Spleen (tissue), 11 donors: ENCODE data around the gene HENMT1. TPM values are rescaled to one million over a fixed set of nuclear protein-coding genes. Genes with fewer than 3 reads are reported as not detected.

ENCODE experiments used
- DNase-seq: peaks from one replicate; pipeline ENCODE4 v3.0.0-alpha.2; 2020
- H3K27ac ChIP-seq, 8 donors: fragments of 200-600 bp; sonication (generic) in 7 of 8; 1 replicate in 4 of 8; 2 replicates in 4 of 8; pipeline versions ENCODE4 v1.5.0 to v1.8.0; 2016 to 2021; ENCODE audit warnings: inconsistent platforms in 4 of 8, mild to moderate bottlenecking in 4 of 8, moderate library complexity in 1 of 8
- H3K27me3 ChIP-seq, 7 donors: fragments of 200-600 bp; sonication (generic) in 6 of 7; replicated peaks in 1 of 7; 1 replicate in 4 of 7; 2 replicates in 3 of 7; pipeline versions ENCODE4 v1.5.0 to v1.8.0; 2016 to 2021; ENCODE audit warnings: inconsistent platforms in 3 of 7, mild to moderate bottlenecking in 1 of 7
- H3K36me3 ChIP-seq, 6 donors: fragments of 200-600 bp; sonication (generic) in 5 of 6; 1 replicate in 4 of 6; 2 replicates in 2 of 6; pipeline versions ENCODE4 v1.5.0 to v1.8.0; 2016 to 2021; ENCODE audit warnings: inconsistent platforms in 2 of 6
- H3K4me1 ChIP-seq, 6 donors: fragments of 200-600 bp; sonication (generic) in 5 of 6; 1 replicate in 3 of 6; 2 replicates in 3 of 6; pipeline versions ENCODE4 v1.5.0 to v1.8.0; 2016 to 2021; ENCODE audit warnings: inconsistent platforms in 3 of 6
- H3K4me3 ChIP-seq, 8 donors: fragments of 200-600 bp; sonication (generic) in 7 of 8; 1 replicate in 4 of 8; 2 replicates in 4 of 8; pipeline versions ENCODE4 v1.5.0 to v1.8.0; 2016 to 2021; ENCODE audit warnings: inconsistent platforms in 4 of 8, mild to moderate bottlenecking in 4 of 8, moderate library complexity in 2 of 8
- H3K9me3 ChIP-seq, 8 donors: fragments of 200-600 bp; sonication (generic) in 7 of 8; 1 replicate in 4 of 8; 2 replicates in 4 of 8; pipeline versions ENCODE4 v1.5.0 to v1.8.0; 2016 to 2021; ENCODE audit warnings: inconsistent platforms in 4 of 8
- POLR2A ChIP-seq, 3 donors: fragments of 450-650 bp; IDR thresholded peaks; one replicate each; pipeline ENCODE4 v1.5.1; 2017; ENCODE audit warnings: antibody characterized with exemption in 3 of 3, mild to moderate bottlenecking in 1 of 3
- POLR2AphosphoS5 ChIP-seq, 3 donors: sonication (generic); formaldehyde crosslinking; IDR thresholded peaks; one replicate each; pipeline ENCODE4 v1.5.1; 2017; ENCODE audit warnings: antibody characterized with exemption in 3 of 3
- WGBS, 5 donors: extraction: QIAGEN DNeasy Blood & Tissue Kit in 3 of 5; methylation state at CpG; one replicate each; pipeline versions ENCODE4 v1.1.5 to v1.1.7; 2013 to 2018; 5-methylcytosine and 5-hydroxymethylcytosine counted together
- intact Hi-C: fragments of 100-400 bp; cut with DNase I; formaldehyde crosslinking; loops from one replicate; pipeline ENCODE4 v1.15.0; 2023; ENCODE audit warnings: low total_unique reads
- polyA plus RNA-seq, 3 donors: library from polyadenylated mRNA; stranded (reverse); fragments of 200-250 nt; gene quantifications; one replicate each; pipeline ENCODE4 v1.2.1, GENCODE V29; 2013
- total RNA-seq, 7 donors: library from RNA; depleted of rRNA in 3 of 7; stranded (reverse); fragments of >200 nt in 3 of 7; fragmentation: NEBNext Ultra II Directional in 4 of 7; extraction: Animal tissue kit (Norgen Biotek cat#: 25700) in 4 of 7; gene quantifications; one replicate each; pipeline versions ENCODE4 v1.1.0 to v1.2.1, GENCODE V29; 2016 to 2021
- TF ChIP-seq, protein P1 (sequence below), 11 experiments: fragments of 200-600 bp in 7 of 11; fragments of 450-650 bp in 4 of 11; sonication (generic) in 4 of 11; IDR thresholded peaks in 8 of 11; conservative IDR thresholded peaks in 3 of 11; 1 replicate in 7 of 11; 2 replicates in 4 of 11; pipeline versions ENCODE4 v1.4.0 to v1.8.0; 2016 to 2021; ENCODE audit warnings: antibody characterized with exemption in 11 of 11, inconsistent platforms in 4 of 11, mild to moderate bottlenecking in 1 of 11
- donor health status: healthy with polysubstance abuse.
- donor health status: DM: no; HTN: no; CAD: no; lungs with moderate emphysema.
- donor health status: DM: no; HTN: no; CAD: no.
- donor health status: Bipolar disorder and iron deficiency.
- donor health status: healthy.
- donor health status: DM: no; HTN: no; CAD: no.
- donor health status: DM: yes; HTN: yes; CAD: no.

Gene HENMT1
- total and polyA plus RNA-seq, 10 donors, result 7.3 to 16.5 (median 11.1) TPM

DNA sequence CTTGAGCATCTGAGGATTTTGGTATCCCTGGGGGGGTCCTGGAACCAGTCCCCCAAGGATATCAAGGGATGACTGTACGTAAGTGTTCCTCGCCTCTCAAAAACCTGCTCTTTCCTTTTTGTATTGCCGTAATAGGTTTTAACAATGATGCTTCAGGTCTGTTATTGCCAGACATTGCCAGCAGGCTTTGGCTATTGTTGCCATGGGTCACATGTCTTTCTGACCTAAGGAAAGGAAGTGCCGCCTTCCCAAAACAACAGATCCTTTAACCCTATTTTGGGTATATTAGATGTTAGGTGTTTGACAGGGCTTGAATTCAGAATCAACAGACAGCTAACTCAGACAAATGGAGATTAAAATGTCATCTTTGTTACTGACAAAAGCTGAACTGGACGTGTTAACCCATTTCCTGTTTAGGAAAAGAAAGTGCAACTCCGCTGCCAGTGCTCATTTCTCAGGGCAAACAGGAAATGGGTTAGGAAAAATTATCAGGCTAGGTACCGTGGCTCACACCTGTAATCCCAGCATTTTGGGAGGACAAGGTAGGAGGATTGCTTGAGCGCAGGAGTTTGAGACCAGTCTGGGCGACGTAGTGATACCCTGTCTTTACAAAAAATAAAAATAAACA, 18.8 kb upstream of the HENMT1 start:
- H3K9me3 ChIP-seq, result no peaks in the 10 kb centered on the region
- no peaks in the 10 kb centered on the region for H3K36me3 ChIP-seq
- H3K27me3 ChIP-seq, result no peaks in the 10 kb centered on the region
- intact Hi-C loops, result no loop called here
- DNase-seq, result no peak
- peak overlapping the region in 3 of 8 donors; percentile 13 to 57 (median 22) for H3K4me3 ChIP-seq
- WGBS, 5 donors, result 57 to 65% (median 59%) methylated on average over 10 of the region's 10 CpGs
- H3K4me1 ChIP-seq, result peaks cover 0 to 12% (median 10%) of the 10 kb centered on the region in 6 donors
- H3K27ac ChIP-seq, result peak overlapping the region in 3 of 8 donors; percentile 6 to 26 (median 15)
- no peak for TF ChIP-seq POLR2AphosphoS5 (IDR thresholded peaks at IDR 0.05)
- TF ChIP-seq, protein P1, sequence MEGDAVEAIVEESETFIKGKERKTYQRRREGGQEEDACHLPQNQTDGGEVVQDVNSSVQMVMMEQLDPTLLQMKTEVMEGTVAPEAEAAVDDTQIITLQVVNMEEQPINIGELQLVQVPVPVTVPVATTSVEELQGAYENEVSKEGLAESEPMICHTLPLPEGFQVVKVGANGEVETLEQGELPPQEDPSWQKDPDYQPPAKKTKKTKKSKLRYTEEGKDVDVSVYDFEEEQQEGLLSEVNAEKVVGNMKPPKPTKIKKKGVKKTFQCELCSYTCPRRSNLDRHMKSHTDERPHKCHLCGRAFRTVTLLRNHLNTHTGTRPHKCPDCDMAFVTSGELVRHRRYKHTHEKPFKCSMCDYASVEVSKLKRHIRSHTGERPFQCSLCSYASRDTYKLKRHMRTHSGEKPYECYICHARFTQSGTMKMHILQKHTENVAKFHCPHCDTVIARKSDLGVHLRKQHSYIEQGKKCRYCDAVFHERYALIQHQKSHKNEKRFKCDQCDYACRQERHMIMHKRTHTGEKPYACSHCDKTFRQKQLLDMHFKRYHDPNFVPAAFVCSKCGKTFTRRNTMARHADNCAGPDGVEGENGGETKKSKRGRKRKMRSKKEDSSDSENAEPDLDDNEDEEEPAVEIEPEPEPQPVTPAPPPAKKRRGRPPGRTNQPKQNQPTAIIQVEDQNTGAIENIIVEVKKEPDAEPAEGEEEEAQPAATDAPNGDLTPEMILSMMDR (IDR thresholded peaks at IDR 0.05 in 8 of 11, conservative IDR thresholded peaks at IDR 0.05 in 3 of 11), result no peak
- no peak for TF ChIP-seq POLR2A (IDR thresholded peaks at IDR 0.05)

DNA sequence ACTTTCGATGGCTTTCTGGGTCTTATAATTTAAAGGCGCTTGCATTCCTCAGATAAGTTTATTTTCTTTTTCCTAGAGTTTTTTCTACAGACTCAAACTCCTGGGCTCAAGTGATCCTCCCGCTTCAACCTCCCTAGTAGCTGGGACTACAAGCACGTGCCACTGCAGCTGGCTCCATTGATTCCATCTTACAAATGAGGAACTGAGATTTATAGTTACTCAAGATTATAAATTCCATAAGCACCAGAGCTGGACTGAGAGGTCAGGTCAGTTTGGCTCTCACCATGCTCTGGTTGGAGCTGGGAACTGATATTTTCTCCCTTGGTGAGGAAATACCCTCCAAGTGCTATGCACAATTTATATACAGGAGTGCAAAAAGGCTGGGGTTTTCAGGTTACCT, 17.8 kb upstream of the HENMT1 start:
- WGBS, 5 donors, result 82 to 90% (median 85%) methylated on average over 4 of the region's 4 CpGs
- H3K9me3 ChIP-seq, result no peaks in the 10 kb centered on the region
- no peaks in the 10 kb centered on the region for H3K36me3 ChIP-seq
- TF ChIP-seq, protein P1 (IDR thresholded peaks at IDR 0.05 in 8 of 11, conservative IDR thresholded peaks at IDR 0.05 in 3 of 11), result no peak
- no peak for TF ChIP-seq POLR2A (IDR thresholded peaks at IDR 0.05)
- TF ChIP-seq POLR2AphosphoS5 (IDR thresholded peaks at IDR 0.05), result no peak
- H3K4me3 ChIP-seq, result no peak overlapping the region
- H3K27me3 ChIP-seq, result no peaks in the 10 kb centered on the region
- no peak for DNase-seq
- no peak overlapping the region for H3K27ac ChIP-seq
- peaks cover 0 to 12% (median 10%) of the 10 kb centered on the region in 6 donors for H3K4me1 ChIP-seq
- intact Hi-C loops, result no loop called here

DNA sequence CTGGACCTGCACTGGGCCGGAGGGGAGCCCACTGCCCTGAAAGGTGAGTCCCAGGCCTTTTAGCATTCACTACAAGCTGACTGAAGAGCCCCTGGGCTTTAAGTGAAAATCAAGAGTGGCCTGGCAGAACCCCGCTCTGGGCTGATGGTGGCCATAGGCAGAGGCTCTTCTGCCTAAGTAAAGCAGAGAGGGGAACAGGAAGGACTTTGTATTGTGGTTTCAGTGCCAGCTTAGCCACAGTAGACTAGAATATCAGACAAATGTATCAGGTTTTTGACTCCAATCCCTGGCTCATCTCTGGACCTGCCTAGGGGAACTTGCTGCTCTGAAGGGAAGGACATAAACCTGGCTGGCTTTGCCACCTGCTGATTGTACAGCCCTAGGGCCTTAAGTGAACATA, 10.2 kb upstream of the HENMT1 start:
- WGBS, 5 donors, result 89 to 96% (median 93%) methylated on average over 2 of the region's 2 CpGs
- no peak for DNase-seq
- intact Hi-C loops, result no loop called here
- no peak overlapping the region for H3K27ac ChIP-seq
- H3K9me3 ChIP-seq, result no peaks in the 10 kb centered on the region
- no peak for TF ChIP-seq POLR2A (IDR thresholded peaks at IDR 0.05)
- TF ChIP-seq, protein P1 (IDR thresholded peaks at IDR 0.05 in 8 of 11, conservative IDR thresholded peaks at IDR 0.05 in 3 of 11), result no peak
- no peak for TF ChIP-seq POLR2AphosphoS5 (IDR thresholded peaks at IDR 0.05)
- no peak overlapping the region for H3K4me3 ChIP-seq
- no peaks in the 10 kb centered on the region for H3K4me1 ChIP-seq
- no peaks in the 10 kb centered on the region for H3K27me3 ChIP-seq
- no peaks in the 10 kb centered on the region for H3K36me3 ChIP-seq

DNA sequence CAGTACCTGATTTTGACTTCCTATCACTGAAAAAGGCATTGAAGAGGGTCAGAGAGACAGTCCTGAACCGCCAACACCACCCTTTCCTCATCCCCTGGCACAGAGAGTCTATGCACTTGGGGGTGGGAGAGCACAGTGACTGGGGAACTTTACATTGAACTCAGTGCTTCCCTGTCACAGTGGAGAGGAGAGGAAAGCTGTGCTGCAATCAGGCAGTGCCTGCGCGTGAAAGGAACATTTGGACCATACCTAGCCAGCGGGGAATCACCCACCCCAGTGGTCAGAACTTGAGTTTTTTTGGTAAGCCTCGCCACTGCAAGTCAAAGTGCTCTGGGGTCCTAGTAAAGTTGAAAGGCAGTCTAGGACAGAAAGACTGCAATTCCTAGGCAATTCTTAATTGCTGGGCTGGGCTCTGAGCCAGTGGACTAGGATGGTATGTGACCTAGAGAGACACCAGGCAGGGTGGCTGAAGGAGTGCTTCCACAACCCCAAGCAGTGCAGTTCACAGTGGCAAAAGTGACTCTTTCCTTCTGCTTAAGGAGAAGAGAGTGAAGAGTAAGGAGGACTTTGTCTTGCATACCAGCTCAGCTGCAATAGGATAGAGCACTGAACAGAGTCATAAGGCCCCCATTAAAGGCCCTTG, 9.4 kb upstream of the HENMT1 start:
- H3K27me3 ChIP-seq, result no peaks in the 10 kb centered on the region
- no peaks in the 10 kb centered on the region for H3K4me1 ChIP-seq
- no peak for DNase-seq
- peak overlapping the region in 1 of 8 donors; percentile 4 for H3K27ac ChIP-seq
- WGBS, 5 donors, result 73 to 88% (median 76%) methylated on average over 5 of the region's 5 CpGs
- intact Hi-C loops, result no loop called here
- no peaks in the 10 kb centered on the region for H3K36me3 ChIP-seq
- no peak overlapping the region for H3K4me3 ChIP-seq
- TF ChIP-seq, protein P1 (IDR thresholded peaks at IDR 0.05 in 8 of 11, conservative IDR thresholded peaks at IDR 0.05 in 3 of 11), result no peak
- no peak for TF ChIP-seq POLR2A (IDR thresholded peaks at IDR 0.05)
- no peak for TF ChIP-seq POLR2AphosphoS5 (IDR thresholded peaks at IDR 0.05)
- no peaks in the 10 kb centered on the region for H3K9me3 ChIP-seq
